ENCODE data around the gene TARS3. TPM values are rescaled to one million over a fixed set of nuclear protein-coding genes. Genes with fewer than 3 reads are reported as not detected.

The TARS3 gene
- total and polyA plus RNA-seq, 4 donors, result 2.8 to 20.6 (median 13.2) TPM

GRCh38 chr15:101618851-101619614, 105.2 kb downstream of the TARS3 start:
- WGBS, 2 donors, result 92 to 93% methylated on average over 13 of the region's 13 CpGs
- ATAC-seq (ENCODE audit: low FRiP score), result no peak
- H3K9me3 ChIP-seq (ENCODE audit: control insufficient read depth, low read length), result no peaks in the 10 kb centered on the region
- H3K27me3 ChIP-seq (ENCODE audit: control insufficient read depth in 1 of 2, insufficient read depth in 2 of 2, low read length in 1 of 2), result no peaks in the 10 kb centered on the region
- intact Hi-C loops (cut with DNase I), result no loop called here
- H3K27ac ChIP-seq (ENCODE audit: low read depth in 1 of 2, low read length in 2 of 2), result no peak overlapping the region
- no peak overlapping the region for H3K4me3 ChIP-seq (ENCODE audit: low read length in 2 of 2)
- H3K4me1 ChIP-seq (ENCODE audit: control insufficient read depth in 1 of 2, insufficient read depth in 2 of 2, low read length in 2 of 2), result no peaks in the 10 kb centered on the region
- DNase-seq, result no peak
- no peaks in the 10 kb centered on the region for H3K36me3 ChIP-seq (ENCODE audit: control insufficient read depth in 1 of 2, insufficient read depth in 2 of 2, low read length in 1 of 2)

- intact Hi-C loops (cut with DNase I), result no loop called here
These were observed 106.2 kb downstream of the TARS3 start for GRCh38 chr15:101618076-101618475.

DNA sequence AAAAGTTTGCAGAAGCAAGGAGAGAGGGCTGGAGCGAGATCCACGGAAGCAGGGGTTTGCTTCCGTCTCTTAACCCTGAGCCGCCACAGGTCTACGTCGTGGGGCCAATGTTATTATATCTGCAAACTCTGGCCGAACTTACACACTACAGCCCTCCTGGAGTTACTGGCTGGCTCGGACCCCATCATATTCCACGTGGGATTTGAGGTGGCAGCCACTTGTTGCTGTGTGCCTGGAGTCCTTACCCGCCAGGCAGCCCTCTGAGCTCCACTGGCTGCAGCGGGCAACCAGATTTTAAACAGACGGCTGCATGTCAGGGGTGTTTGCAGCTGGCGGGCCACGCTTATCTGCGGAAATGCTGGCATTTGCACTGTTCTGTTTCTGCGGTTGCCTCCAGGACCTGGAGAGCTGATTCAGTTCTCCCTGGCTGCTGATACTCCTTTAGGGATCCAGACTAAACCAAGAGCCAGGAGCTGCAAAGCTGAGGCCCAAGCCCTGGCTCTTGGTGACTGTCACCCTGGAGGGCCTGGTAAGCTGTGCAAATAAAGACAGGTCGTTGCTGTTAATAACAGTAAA, 106.8 kb downstream of the TARS3 start:
- DNase-seq, result peak in 1 of 2 donors; percentile 54
- Histone ChIP-seq H3K4me1 (ENCODE audit: control insufficient read depth in 1 of 2, insufficient read depth in 2 of 2, low read length in 2 of 2) (no peaks in the 10 kb centered on the region), H3K9me3 (ENCODE audit: control insufficient read depth, low read length) (no peaks in the 10 kb centered on the region), H3K36me3 (ENCODE audit: control insufficient read depth in 1 of 2, insufficient read depth in 2 of 2, low read length in 1 of 2) (no peaks in the 10 kb centered on the region), H3K27ac (ENCODE audit: low read depth in 1 of 2, low read length in 2 of 2) (no peak overlapping the region), H3K4me3 (ENCODE audit: low read length in 2 of 2) (no peak overlapping the region), H3K27me3 (ENCODE audit: control insufficient read depth in 1 of 2, insufficient read depth in 2 of 2, low read length in 1 of 2) (no peaks in the 10 kb centered on the region)
- peak; percentile 26 for ATAC-seq (ENCODE audit: low FRiP score)
- intact Hi-C loops (cut with DNase I), result no loop called here
- 47 to 52% methylated on average over 17 of the region's 17 CpGs for WGBS, 2 donors

More at GRCh38 chr15:101618076-101618475, 106.2 kb downstream of the TARS3 start:
- 91 to 95% methylated on average over 10 of the region's 10 CpGs for WGBS, 2 donors
- no peaks in the 10 kb centered on the region for H3K4me1 ChIP-seq (ENCODE audit: control insufficient read depth in 1 of 2, insufficient read depth in 2 of 2, low read length in 2 of 2)
- DNase-seq, result no peak
- H3K27me3 ChIP-seq (ENCODE audit: control insufficient read depth in 1 of 2, insufficient read depth in 2 of 2, low read length in 1 of 2), result no peaks in the 10 kb centered on the region
- no peak for ATAC-seq (ENCODE audit: low FRiP score)
- no peak overlapping the region for H3K4me3 ChIP-seq (ENCODE audit: low read length in 2 of 2)
- no peaks in the 10 kb centered on the region for H3K9me3 ChIP-seq (ENCODE audit: control insufficient read depth, low read length)
- H3K27ac ChIP-seq (ENCODE audit: low read depth in 1 of 2, low read length in 2 of 2), result no peak overlapping the region
- no peaks in the 10 kb centered on the region for H3K36me3 ChIP-seq (ENCODE audit: control insufficient read depth in 1 of 2, insufficient read depth in 2 of 2, low read length in 1 of 2)

GRCh38 chr15:101615986-101616848, 108.1 kb downstream of the TARS3 start:
- no peaks in the 10 kb centered on the region for H3K27me3 ChIP-seq (ENCODE audit: control insufficient read depth in 1 of 2, insufficient read depth in 2 of 2, low read length in 1 of 2)
- no peaks in the 10 kb centered on the region for H3K4me1 ChIP-seq (ENCODE audit: control insufficient read depth in 1 of 2, insufficient read depth in 2 of 2, low read length in 2 of 2)
- no peaks in the 10 kb centered on the region for H3K9me3 ChIP-seq (ENCODE audit: control insufficient read depth, low read length)
- WGBS, 2 donors, result 17 to 25% methylated on average over 25 of the region's 25 CpGs
- H3K27ac ChIP-seq (ENCODE audit: low read depth in 1 of 2, low read length in 2 of 2), result no peak overlapping the region
- intact Hi-C loops (cut with DNase I), result no loop called here
- peak; percentile 66 for ATAC-seq (ENCODE audit: low FRiP score)
- DNase-seq, result peak; percentile 77 to 87
- H3K4me3 ChIP-seq (ENCODE audit: low read length in 2 of 2), result no peak overlapping the region
- H3K36me3 ChIP-seq (ENCODE audit: control insufficient read depth in 1 of 2, insufficient read depth in 2 of 2, low read length in 1 of 2), result no peaks in the 10 kb centered on the region

DNA sequence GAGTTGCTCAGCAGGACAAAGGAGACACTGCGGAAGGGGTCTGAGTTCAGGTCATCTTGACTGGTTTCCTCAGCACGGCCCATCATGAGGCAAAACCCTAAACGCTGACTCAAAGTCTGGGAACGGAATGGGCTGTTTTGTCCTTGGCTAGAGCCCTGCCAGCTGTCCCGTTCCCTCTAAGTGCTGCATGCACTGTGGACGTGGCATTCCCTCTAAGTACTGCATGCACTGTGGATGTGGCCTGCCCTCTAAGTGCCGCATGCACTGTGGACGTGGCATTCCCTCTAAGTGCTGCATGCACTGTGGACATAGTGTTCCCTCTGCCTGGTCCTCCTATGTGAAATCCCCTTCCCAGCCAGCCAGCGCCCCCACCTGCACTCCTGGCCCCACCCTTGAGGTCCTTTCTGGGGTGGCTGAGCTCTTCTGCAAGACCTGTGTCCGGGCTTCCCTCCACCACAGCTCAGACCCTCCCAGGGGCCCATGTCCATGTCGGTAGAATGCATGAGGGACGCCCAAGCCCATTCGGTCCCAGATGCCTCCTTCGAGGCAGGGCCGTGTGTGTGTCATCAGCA, 108.8 kb downstream of the TARS3 start:
- DNase-seq, result peak in 1 of 2 donors; percentile 65
- intact Hi-C loops (cut with DNase I), result no loop called here
- 38 to 47% methylated on average over 15 of the region's 15 CpGs for WGBS, 2 donors
- no peak overlapping the region for H3K27ac ChIP-seq (ENCODE audit: low read depth in 1 of 2, low read length in 2 of 2)
- peak; percentile 49 for ATAC-seq (ENCODE audit: low FRiP score)
- no peaks in the 10 kb centered on the region for H3K36me3 ChIP-seq (ENCODE audit: control insufficient read depth in 1 of 2, insufficient read depth in 2 of 2, low read length in 1 of 2)
- no peaks in the 10 kb centered on the region for H3K9me3 ChIP-seq (ENCODE audit: control insufficient read depth, low read length)
- H3K27me3 ChIP-seq (ENCODE audit: control insufficient read depth in 1 of 2, insufficient read depth in 2 of 2, low read length in 1 of 2), result no peaks in the 10 kb centered on the region
- no peak overlapping the region for H3K4me3 ChIP-seq (ENCODE audit: low read length in 2 of 2)
- H3K4me1 ChIP-seq (ENCODE audit: control insufficient read depth in 1 of 2, insufficient read depth in 2 of 2, low read length in 2 of 2), result no peaks in the 10 kb centered on the region

- Histone ChIP-seq H3K27me3 (ENCODE audit: control insufficient read depth in 1 of 2, insufficient read depth in 2 of 2, low read length in 1 of 2) (no peaks in the 10 kb centered on the region), H3K36me3 (ENCODE audit: control insufficient read depth in 1 of 2, insufficient read depth in 2 of 2, low read length in 1 of 2) (no peaks in the 10 kb centered on the region), H3K9me3 (ENCODE audit: control insufficient read depth, low read length) (no peaks in the 10 kb centered on the region), H3K27ac (ENCODE audit: low read depth in 1 of 2, low read length in 2 of 2) (no peak overlapping the region), H3K4me1 (ENCODE audit: control insufficient read depth in 1 of 2, insufficient read depth in 2 of 2, low read length in 2 of 2) (no peaks in the 10 kb centered on the region), H3K4me3 (ENCODE audit: low read length in 2 of 2) (no peak overlapping the region)
- intact Hi-C loops (cut with DNase I), result no loop called here
- no peak for ATAC-seq (ENCODE audit: low FRiP score)
- DNase-seq, result no peak
- 84 to 92% methylated on average over 11 of the region's 11 CpGs for WGBS, 2 donors
These were observed 109.5 kb downstream of the TARS3 start for GRCh38 chr15:101614761-101615160.

DNA sequence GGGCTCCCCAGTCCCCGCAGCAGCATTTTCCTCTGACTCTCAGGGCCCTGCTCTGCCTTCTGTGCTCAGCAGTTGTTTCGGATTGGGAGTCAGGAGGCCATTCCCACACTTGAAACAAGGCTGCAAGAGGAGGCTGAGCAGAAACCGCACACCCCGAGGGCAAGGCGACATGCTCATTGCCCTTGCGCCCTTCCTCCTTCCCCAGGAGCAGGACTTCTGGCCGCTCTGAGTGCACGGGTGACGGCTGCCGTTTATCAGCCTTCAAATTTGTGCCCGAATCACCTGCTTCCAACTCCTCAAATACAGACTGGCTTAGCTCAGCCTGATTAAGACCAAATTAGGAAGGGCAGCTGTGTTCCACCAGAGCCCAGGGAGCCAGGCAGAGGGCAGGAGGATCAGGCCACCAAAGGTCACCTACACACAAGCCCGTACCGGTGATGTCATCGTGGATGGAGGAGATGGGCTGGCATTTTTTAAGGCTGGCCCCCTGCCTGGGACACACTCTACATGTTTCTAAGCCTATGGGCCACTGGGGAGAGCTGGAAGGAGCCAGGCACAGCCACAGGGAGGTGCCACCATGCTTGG, 110.2 kb downstream of the TARS3 start:
- intact Hi-C loops (cut with DNase I), result no loop called here
- no peaks in the 10 kb centered on the region for H3K4me1 ChIP-seq (ENCODE audit: control insufficient read depth in 1 of 2, insufficient read depth in 2 of 2, low read length in 2 of 2)
- no peak for ATAC-seq (ENCODE audit: low FRiP score)
- H3K4me3 ChIP-seq (ENCODE audit: low read length in 2 of 2), result no peak overlapping the region
- 80 to 83% methylated on average over 14 of the region's 14 CpGs for WGBS, 2 donors
- H3K9me3 ChIP-seq (ENCODE audit: control insufficient read depth, low read length), result no peaks in the 10 kb centered on the region
- H3K27ac ChIP-seq (ENCODE audit: low read depth in 1 of 2, low read length in 2 of 2), result no peak overlapping the region
- no peak for DNase-seq
- H3K36me3 ChIP-seq (ENCODE audit: control insufficient read depth in 1 of 2, insufficient read depth in 2 of 2, low read length in 1 of 2), result no peaks in the 10 kb centered on the region
- no peaks in the 10 kb centered on the region for H3K27me3 ChIP-seq (ENCODE audit: control insufficient read depth in 1 of 2, insufficient read depth in 2 of 2, low read length in 1 of 2)
